Measurements from ENCODE around the gene HECTD1.
"Not testable (repeated sequence)": the region's sequence is repeated elsewhere in the genome, so short reads cannot be mapped to it uniquely, and the experiment has no call there.

The HECTD1 gene

GRCh38 chr14:31192544-31192943, 15.0 kb downstream of the HECTD1 start:
- not testable (repeated sequence) for DNase-seq

DNA sequence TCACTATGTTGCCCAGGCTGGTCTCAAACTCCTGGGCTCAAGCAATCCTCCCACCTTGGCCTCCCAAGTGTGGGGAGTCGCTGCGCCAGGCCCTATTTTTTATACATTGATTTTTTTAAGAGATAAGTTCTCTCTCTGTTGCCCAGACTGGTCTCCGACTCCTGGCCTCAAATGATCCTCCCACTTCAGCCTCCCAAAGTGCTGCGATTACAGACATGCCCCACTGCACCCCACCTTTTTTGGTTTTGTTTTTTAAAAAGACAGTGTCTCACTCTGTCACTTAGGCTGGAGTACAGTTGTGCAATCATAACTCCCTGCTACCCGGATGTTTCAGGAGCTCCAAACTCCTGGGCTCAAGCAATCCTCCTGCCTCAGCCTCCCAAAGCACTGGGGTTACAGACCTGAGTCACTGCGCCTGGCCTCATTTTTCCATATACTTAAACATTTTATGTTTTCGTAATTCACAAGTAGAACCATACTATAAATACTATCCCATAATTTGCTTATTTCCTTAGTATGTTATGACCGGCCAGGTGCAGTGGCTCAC, 16.8 kb downstream of the HECTD1 start:
- no peak for DNase-seq

GRCh38 chr14:31190219-31190603, 17.4 kb downstream of the HECTD1 start:
- DNase-seq = no peak

GRCh38 chr14:31189346-31190218, 18.0 kb downstream of the HECTD1 start:
- DNase-seq = no peak

GRCh38 chr14:31188744-31189143, 18.8 kb downstream of the HECTD1 start:
- no peak for DNase-seq

GRCh38 chr14:31182016-31182415, 25.6 kb downstream of the HECTD1 start:
- not testable (repeated sequence) for DNase-seq

DNA sequence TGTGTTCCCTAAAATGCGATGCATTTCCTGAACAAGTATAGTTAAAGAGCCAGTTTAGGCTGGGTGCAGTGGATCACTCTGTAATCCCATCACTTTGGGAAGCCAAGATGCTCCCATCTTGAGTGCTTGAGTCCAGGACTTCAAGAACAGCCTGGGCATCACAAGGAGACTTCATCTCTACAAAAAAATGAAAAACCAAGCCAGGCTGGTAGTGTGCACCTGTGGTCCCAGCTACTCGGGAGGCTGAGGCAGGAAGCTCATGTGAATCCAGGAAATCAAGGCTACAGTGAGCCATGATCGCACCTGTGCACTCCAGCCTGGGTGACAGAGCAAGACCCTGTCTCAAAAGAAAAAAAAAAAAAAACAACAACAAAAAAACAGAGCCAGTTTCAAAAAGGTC, 26.3 kb downstream of the HECTD1 start:
- no peak for DNase-seq

DNA sequence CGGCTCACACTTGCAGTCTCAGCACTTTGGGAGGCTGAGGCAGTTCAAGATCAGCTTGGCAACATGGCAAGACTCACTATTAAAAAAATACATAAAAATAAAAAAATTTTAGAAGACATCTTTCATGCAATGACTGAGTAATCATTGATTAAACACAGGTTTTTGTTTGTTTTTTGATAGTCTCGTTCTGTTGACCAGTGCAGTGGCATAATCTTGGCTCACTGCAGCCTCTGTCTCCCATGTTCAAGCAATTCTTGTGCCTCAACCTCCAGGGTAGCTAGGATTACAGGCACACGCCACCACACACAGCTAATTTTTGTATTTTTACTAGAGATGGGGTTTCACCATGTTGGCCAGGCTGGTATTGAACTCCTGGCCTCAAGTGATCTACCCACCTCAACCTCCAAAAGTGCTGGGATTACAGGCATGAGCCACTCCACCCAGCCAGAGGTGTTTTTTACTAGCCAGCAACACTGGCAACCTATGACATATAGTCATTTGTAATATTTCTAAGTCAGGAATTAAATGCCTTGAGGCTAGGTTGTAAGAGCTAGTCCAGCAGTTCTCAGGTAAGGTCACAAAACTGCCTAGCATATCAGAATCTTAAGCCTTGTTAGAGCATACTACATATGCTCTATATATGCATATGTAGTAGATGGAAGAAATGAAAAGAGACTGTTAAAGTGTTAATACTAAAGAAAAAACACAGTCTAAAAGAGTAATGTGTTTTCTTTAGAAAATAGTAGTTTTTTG, 27.1 kb downstream of the HECTD1 start:
- DNase-seq = no peak

DNA sequence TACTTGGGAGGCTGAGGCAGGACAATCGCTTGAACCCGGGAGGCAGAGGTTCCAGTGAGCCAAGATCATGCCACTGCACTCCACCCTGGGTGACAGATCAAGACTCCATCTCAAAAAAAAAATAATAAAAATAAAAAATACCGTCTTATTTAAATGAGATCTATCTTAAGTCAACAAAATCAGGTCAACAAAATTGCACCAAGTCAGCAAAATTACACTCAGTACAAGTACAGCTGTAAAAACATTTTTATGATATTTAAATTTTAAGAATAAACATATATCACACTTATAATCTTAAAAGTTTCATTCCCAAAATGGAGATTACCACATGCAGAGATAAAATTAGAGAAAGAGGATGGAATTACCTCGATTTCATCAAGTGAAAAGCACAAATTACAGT, 33.2 kb downstream of the HECTD1 start:
- no peak for DNase-seq

DNA sequence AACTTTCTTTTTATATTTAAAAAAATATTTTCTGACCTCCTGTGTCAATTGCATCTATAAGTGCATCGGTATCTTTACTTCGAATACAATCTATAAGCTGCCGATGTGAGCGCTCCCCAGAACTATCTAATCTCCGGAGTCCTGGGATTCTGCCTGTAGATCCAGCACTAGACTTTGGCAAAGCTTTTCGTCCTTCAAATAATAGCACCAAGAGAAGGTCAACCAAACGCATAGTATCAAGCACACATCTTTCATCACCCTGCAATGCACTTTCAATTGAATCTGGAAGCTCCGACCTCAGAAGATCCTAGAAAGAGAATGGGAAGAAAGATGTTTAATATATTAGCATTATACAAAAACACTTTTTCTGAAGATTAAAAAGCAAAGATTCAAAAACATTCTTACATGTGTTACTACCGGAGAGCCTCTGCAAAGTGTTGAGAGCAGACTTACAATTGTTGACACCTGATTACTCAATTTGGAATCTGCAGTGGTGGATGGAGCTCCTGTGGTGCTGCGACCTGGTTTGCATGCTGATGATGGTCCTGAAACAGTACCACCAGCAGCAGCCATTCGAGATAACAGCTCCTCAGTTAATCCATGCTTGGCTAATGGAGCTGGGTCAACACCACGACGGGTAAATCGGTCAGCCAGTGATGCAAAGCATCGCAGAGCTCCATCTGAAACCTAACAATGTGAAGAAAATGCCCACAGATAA, 34.3 kb downstream of the HECTD1 start:
- no peak for DNase-seq

DNA sequence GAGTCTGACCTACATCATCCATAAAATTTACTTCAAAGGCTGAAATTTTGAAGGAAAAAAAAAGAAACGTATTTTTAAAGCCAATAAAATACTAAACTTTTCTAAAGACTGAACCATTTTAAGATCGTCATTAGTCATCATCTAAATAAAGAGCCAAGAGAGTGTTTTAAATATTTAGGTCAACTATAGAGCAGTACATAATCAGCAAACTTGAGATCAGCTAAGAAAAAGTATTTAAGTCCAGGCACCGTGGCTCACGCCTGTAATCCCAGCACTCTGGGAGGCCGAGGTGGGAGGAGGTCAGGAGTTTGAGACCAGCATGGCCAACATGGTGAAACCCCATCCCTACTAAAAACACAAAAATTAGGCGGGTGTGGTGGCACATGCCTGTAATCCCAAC, 35.5 kb downstream of the HECTD1 start:
- DNase-seq = no peak

DNA sequence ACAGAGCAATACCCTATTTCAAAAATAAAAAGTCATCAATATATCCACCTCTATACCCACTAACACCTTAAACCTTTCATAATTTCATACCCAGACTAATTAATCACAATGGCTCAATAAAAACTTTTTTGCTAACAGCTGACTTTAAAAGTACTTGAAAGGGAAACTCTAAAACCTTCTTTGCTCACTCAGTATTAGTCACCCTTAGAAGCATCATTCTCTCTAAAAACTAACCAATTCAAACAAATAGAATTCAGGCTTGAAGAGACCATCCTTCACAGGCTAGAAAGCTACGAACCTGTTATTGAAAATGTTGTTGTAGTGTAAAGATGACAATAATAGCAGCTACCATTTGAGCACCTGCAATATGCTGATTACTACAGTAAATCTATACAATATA, 37.2 kb downstream of the HECTD1 start:
- DNase-seq = no peak

DNA sequence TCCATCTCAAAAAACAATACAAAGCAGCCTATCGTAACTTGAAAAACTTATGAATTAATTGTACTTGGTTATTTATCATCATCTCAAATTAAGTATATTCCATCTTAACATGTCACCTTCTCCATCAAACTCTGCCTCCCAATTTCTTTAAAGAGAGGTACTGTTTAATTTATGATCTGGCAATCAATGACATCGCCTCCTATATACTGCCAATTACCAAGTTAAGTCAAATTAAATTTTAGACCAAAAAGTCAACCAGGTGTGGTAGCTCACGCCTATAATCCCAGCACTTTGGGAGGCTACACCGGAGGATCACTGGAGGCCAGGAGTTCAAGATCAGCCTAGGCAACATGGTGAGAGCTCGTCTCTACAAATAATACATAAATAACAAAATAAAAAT, 37.7 kb downstream of the HECTD1 start:
- DNase-seq = no peak

- no peak for DNase-seq
Measured at GRCh38 chr14:31167032-31167431, 40.6 kb downstream of the HECTD1 start.

DNA sequence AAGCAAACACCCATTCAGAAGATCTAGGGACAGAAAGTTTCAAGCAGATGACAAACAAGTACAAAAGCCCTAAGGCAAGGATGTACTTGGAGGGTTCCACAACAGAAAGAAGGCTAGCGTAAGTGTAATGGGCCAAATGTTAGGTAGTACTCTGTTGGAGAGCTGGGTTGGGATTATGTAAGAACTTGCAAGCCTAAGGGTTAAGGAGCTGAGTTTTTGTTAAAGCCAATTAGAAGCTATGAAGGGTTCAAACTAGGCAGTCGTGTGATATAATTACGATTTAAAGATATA, 41.4 kb downstream of the HECTD1 start:
- DNase-seq = no peak

GRCh38 chr14:31164115-31164514, 43.5 kb downstream of the HECTD1 start:
- DNase-seq = no peak

GRCh38 chr14:31162910-31163649, 44.5 kb downstream of the HECTD1 start:
- no peak for DNase-seq

GRCh38 chr14:31161274-31161673, 46.3 kb downstream of the HECTD1 start:
- no peak for DNase-seq

- no peak for DNase-seq
Measured at GRCh38 chr14:31159682-31160296, 47.8 kb downstream of the HECTD1 start.

- no peak for DNase-seq
Measured at GRCh38 chr14:31154956-31155355, 52.6 kb downstream of the HECTD1 start.

- no peak for DNase-seq
Measured at GRCh38 chr14:31142455-31143087, 65.0 kb downstream of the HECTD1 start.
